ENCODE results near the gene NCOR1. TPM values are rescaled to one million over a fixed set of nuclear protein-coding genes. Genes with fewer than 3 reads are reported as not detected.

The NCOR1 gene
- total and polyA plus RNA-seq, 2 experiments from 2014 or later: 102 to 132 TPM

- Mint-ChIP-seq H3K27ac (no peak overlapping the region; the same call in 1 of the 2 replicates), H3K4me3 (no peak overlapping the region), H3K9me3 (no peaks in the 10 kb centered on the region), H3K27me3 (ENCODE audit: insufficient read depth, low read depth, poor library complexity) (no peaks in the 10 kb centered on the region), H3K36me3 (ENCODE audit: low read depth) (peaks cover 36% of the 10 kb centered on the region; the same call in 2 of the 3 replicates), H3K4me1 (peaks cover 12% of the 10 kb centered on the region)
- Histone ChIP-seq H4K20me1 (replicated peaks; ENCODE audit: insufficient read depth) (no peaks in the 10 kb centered on the region), H3K9me2 (ENCODE audit: insufficient read depth) (no peaks in the 10 kb centered on the region), H3K79me2 (replicated peaks; ENCODE audit: insufficient read depth) (0 out of 2 replicates have a peak, but pooled peaks cover 1% of the 10 kb centered on the region), H3K4me2 (no peak overlapping the region), H3K27me3 (ENCODE audit: insufficient read depth) (no peaks in the 10 kb centered on the region), H3K36me3 (ENCODE audit: insufficient read depth) (peaks cover 7% of the 10 kb centered on the region), H3K4me1 (ENCODE audit: insufficient read depth) (peaks cover 5% of the 10 kb centered on the region; the same call in 1 of the 2 replicates), H3F3A (replicated peaks; ENCODE audit: low read depth) (no peaks in the 10 kb centered on the region), H2AFZ (no peak overlapping the region), H3K4me3 (no peak overlapping the region), H3K27ac (ENCODE audit: low read depth) (no peak overlapping the region)
- DNase-seq (ENCODE audit: low spot score) (no peak), ATAC-seq (no peak)
- TF ChIP-seq CREB1 (CRISPR knock-in tag; IDR thresholded peaks at IDR 0.05; ENCODE audit: low read depth) (no peak), REST (IDR thresholded peaks at IDR 0.05; ENCODE audit: unreplicated experiment) (no peak), ZNF114 (CRISPR knock-in tag; IDR thresholded peaks at IDR 0.05) (no peak), ZNF331 (CRISPR knock-in tag; IDR thresholded peaks at IDR 0.05; ENCODE audit: low read depth) (no peak), JUNB (IDR thresholded peaks at IDR 0.05; ENCODE audit: unreplicated experiment) (no peak), NANOG (IDR thresholded peaks at IDR 0.05; ENCODE audit: borderline replicate concordance) (no peak), CTCF (conservative IDR thresholded peaks at IDR 0.05; ENCODE audit: low read depth in 2 of 2) (no peak), EZH2phosphoT487 (IDR thresholded peaks at IDR 0.05; ENCODE audit: unreplicated experiment) (no peak), ETS1 (IDR thresholded peaks at IDR 0.05) (no peak), STAT1 (IDR thresholded peaks at IDR 0.05; ENCODE audit: unreplicated experiment) (no peak), POLR2AphosphoS5 (IDR thresholded peaks at IDR 0.05; ENCODE audit: low read depth) (no peak), EZH2 (IDR thresholded peaks at IDR 0.05; ENCODE audit: low read depth, unreplicated experiment) (no peak)
- TF ChIP-seq, protein P1, sequence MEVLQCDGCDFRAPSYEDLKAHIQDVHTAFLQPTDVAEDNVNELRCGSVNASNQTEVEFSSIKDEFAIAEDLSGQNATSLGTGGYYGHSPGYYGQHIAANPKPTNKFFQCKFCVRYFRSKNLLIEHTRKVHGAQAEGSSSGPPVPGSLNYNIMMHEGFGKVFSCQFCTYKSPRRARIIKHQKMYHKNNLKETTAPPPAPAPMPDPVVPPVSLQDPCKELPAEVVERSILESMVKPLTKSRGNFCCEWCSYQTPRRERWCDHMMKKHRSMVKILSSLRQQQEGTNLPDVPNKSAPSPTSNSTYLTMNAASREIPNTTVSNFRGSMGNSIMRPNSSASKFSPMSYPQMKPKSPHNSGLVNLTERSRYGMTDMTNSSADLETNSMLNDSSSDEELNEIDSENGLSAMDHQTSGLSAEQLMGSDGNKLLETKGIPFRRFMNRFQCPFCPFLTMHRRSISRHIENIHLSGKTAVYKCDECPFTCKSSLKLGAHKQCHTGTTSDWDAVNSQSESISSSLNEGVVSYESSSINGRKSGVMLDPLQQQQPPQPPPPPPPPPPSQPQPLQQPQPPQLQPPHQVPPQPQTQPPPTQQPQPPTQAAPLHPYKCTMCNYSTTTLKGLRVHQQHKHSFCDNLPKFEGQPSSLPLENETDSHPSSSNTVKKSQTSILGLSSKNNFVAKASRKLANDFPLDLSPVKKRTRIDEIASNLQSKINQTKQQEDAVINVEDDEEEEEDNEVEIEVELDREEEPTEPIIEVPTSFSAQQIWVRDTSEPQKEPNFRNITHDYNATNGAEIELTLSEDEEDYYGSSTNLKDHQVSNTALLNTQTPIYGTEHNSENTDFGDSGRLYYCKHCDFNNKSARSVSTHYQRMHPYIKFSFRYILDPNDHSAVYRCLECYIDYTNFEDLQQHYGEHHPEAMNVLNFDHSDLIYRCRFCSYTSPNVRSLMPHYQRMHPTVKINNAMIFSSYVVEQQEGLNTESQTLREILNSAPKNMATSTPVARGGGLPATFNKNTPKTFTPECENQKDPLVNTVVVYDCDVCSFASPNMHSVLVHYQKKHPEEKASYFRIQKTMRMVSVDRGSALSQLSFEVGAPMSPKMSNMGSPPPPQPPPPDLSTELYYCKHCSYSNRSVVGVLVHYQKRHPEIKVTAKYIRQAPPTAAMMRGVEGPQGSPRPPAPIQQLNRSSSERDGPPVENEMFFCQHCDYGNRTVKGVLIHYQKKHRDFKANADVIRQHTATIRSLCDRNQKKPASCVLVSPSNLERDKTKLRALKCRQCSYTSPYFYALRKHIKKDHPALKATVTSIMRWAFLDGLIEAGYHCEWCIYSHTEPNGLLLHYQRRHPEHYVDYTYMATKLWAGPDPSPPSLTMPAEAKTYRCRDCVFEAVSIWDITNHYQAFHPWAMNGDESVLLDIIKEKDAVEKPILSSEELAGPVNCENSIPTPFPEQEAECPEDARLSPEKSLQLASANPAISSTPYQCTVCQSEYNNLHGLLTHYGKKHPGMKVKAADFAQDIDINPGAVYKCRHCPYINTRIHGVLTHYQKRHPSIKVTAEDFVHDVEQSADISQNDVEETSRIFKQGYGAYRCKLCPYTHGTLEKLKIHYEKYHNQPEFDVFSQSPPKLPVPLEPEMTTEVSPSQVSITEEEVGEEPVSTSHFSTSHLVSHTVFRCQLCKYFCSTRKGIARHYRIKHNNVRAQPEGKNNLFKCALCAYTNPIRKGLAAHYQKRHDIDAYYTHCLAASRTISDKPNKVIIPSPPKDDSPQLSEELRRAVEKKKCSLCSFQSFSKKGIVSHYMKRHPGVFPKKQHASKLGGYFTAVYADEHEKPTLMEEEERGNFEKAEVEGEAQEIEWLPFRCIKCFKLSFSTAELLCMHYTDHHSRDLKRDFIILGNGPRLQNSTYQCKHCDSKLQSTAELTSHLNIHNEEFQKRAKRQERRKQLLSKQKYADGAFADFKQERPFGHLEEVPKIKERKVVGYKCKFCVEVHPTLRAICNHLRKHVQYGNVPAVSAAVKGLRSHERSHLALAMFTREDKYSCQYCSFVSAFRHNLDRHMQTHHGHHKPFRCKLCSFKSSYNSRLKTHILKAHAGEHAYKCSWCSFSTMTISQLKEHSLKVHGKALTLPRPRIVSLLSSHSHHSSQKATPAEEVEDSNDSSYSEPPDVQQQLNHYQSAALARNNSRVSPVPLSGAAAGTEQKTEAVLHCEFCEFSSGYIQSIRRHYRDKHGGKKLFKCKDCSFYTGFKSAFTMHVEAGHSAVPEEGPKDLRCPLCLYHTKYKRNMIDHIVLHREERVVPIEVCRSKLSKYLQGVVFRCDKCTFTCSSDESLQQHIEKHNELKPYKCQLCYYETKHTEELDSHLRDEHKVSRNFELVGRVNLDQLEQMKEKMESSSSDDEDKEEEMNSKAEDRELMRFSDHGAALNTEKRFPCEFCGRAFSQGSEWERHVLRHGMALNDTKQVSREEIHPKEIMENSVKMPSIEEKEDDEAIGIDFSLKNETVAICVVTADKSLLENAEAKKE (CRISPR knock-in tag; IDR thresholded peaks at IDR 0.05): no peak
These were observed 128.4 kb downstream of the NCOR1 start for GRCh38 chr17:16086957-16087356.

Measured in GM23338 (cell line).